Measurements from ENCODE around the gene PEX1. TPM values are rescaled to one million over a fixed set of nuclear protein-coding genes. Genes with fewer than 3 reads are reported as not detected.
"Not testable (repeated sequence)": the region's sequence is repeated elsewhere in the genome, so short reads cannot be mapped to it uniquely, and the experiment has no call there.

The PEX1 gene
- total RNA-seq, 2 donors from 2014 or later: 18.4 to 20.6 TPM

- Histone ChIP-seq H3K36me3 (peaks cover 7% of the 10 kb centered on the region), H3K27ac (no peak overlapping the region), H3K9ac (ENCODE audit: low read depth in 2 of 2, low read length in 2 of 2) (no peak overlapping the region), H3K9me3 (no peaks in the 10 kb centered on the region), H3K27me3 (no peaks in the 10 kb centered on the region), H3K4me3 (no peak overlapping the region), H3K4me1 (no peaks in the 10 kb centered on the region)
- intact Hi-C loops (cut with DNase I): no loop called here
- no peak for TF ChIP-seq CTCF (IDR thresholded peaks at IDR 0.05)
- DNase-seq: no peak
Measured at GRCh38 chr7:92487804-92488203, 40.5 kb downstream of the PEX1 start.

GRCh38 chr7:92485974-92486373 is 42.3 kb downstream of the PEX1 start:
- no peak for TF ChIP-seq CTCF (IDR thresholded peaks at IDR 0.05)
- Histone ChIP-seq H3K4me1 (no peaks in the 10 kb centered on the region), H3K27me3 (no peaks in the 10 kb centered on the region), H3K36me3 (no peaks in the 10 kb centered on the region), H3K9me3 (no peaks in the 10 kb centered on the region), H3K4me3 (no peak overlapping the region), H3K9ac (ENCODE audit: low read depth in 2 of 2, low read length in 2 of 2) (peak overlapping the region in 1 of 2 donors; percentile 2), H3K27ac (peak overlapping the region; percentile 64)
- DNase-seq: peak; percentile 77
- intact Hi-C loops (cut with DNase I): no loop called here

- Histone ChIP-seq H3K9me3 (no peaks in the 10 kb centered on the region), H3K27me3 (no peaks in the 10 kb centered on the region), H3K9ac (ENCODE audit: low read depth in 2 of 2, low read length in 2 of 2) (peak overlapping the region in 1 of 2 donors; percentile 2), H3K27ac (peak overlapping the region; percentile 64), H3K4me1 (no peaks in the 10 kb centered on the region), H3K36me3 (no peaks in the 10 kb centered on the region), H3K4me3 (no peak overlapping the region)
- intact Hi-C loops (cut with DNase I): no loop called here
- no peak for TF ChIP-seq CTCF (IDR thresholded peaks at IDR 0.05)
- no peak for DNase-seq
Measured at GRCh38 chr7:92485267-92485892, 42.9 kb downstream of the PEX1 start.

GRCh38 chr7:92484226-92484625 is 44.1 kb downstream of the PEX1 start:
- H3K27me3 ChIP-seq; intact Hi-C loops (cut with DNase I); DNase-seq; H3K27ac ChIP-seq; H3K4me3 ChIP-seq; H3K4me1 ChIP-seq; H3K9ac ChIP-seq (ENCODE audit: low read depth in 2 of 2, low read length in 2 of 2); H3K36me3 ChIP-seq; H3K9me3 ChIP-seq: not testable (repeated sequence)

- intact Hi-C loops (cut with DNase I); H3K27ac ChIP-seq: not testable (repeated sequence)
Measured at GRCh38 chr7:92483624-92484023, 44.7 kb downstream of the PEX1 start.

GRCh38 chr7:92479146-92479545 is 49.2 kb downstream of the PEX1 start:
- H3K36me3 ChIP-seq; H3K4me1 ChIP-seq; H3K27ac ChIP-seq; intact Hi-C loops (cut with DNase I); H3K4me3 ChIP-seq; H3K9ac ChIP-seq (ENCODE audit: low read depth in 2 of 2, low read length in 2 of 2); H3K9me3 ChIP-seq; H3K27me3 ChIP-seq: not testable (repeated sequence)
- DNase-seq: peak; percentile 67

More at GRCh38 chr7:92483624-92484023, 44.7 kb downstream of the PEX1 start:
- not testable (repeated sequence) for H3K9ac ChIP-seq (ENCODE audit: low read depth in 2 of 2, low read length in 2 of 2); H3K9me3 ChIP-seq; H3K36me3 ChIP-seq; H3K4me3 ChIP-seq; DNase-seq; H3K27me3 ChIP-seq; H3K4me1 ChIP-seq

GRCh38 chr7:92478711-92479110 is 49.6 kb downstream of the PEX1 start:
- H3K36me3 ChIP-seq: no peaks in the 10 kb centered on the region
- intact Hi-C loops (cut with DNase I): no loop called here

More at GRCh38 chr7:92478711-92479110, 49.6 kb downstream of the PEX1 start:
- no peak for DNase-seq
- no peak for TF ChIP-seq CTCF (IDR thresholded peaks at IDR 0.05)
- Histone ChIP-seq H3K9ac (ENCODE audit: low read depth in 2 of 2, low read length in 2 of 2) (no peak overlapping the region), H3K4me1 (no peaks in the 10 kb centered on the region), H3K27ac (no peak overlapping the region), H3K27me3 (no peaks in the 10 kb centered on the region), H3K4me3 (no peak overlapping the region), H3K9me3 (no peaks in the 10 kb centered on the region)

Data from colonic mucosa (tissue), 4 donors.